ENCODE data around the gene IMPDH1. TPM values are rescaled to one million over a fixed set of nuclear protein-coding genes. Genes with fewer than 3 reads are reported as not detected.

IMPDH1 gene
- total RNA-seq, 1 donor from 2014 or later: 53.4 TPM

DNA sequence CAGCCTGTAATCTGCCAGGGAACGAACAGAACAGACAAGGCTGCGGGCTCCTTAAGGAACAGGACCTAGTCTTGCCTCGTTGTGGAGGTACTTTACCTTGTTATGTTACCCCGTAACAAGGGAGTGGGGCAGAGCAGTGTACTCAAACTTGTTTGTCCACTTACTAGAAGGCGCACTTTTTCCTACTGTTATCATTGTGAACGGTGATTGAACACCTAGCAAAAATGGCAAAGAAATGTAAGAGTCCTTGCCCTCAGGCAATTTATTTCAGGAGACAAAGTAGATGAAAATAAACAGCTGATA is 620 bp upstream of the IMPDH1 start:
- H3K4me3 ChIP-seq (ENCODE audit: low read depth, low read length): peak overlapping the region; percentile 54
- DNase-seq (ENCODE audit: low read depth) (peak; percentile 76), FAIRE-seq (no peak)
- TF ChIP-seq, protein P1, sequence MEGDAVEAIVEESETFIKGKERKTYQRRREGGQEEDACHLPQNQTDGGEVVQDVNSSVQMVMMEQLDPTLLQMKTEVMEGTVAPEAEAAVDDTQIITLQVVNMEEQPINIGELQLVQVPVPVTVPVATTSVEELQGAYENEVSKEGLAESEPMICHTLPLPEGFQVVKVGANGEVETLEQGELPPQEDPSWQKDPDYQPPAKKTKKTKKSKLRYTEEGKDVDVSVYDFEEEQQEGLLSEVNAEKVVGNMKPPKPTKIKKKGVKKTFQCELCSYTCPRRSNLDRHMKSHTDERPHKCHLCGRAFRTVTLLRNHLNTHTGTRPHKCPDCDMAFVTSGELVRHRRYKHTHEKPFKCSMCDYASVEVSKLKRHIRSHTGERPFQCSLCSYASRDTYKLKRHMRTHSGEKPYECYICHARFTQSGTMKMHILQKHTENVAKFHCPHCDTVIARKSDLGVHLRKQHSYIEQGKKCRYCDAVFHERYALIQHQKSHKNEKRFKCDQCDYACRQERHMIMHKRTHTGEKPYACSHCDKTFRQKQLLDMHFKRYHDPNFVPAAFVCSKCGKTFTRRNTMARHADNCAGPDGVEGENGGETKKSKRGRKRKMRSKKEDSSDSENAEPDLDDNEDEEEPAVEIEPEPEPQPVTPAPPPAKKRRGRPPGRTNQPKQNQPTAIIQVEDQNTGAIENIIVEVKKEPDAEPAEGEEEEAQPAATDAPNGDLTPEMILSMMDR (IDR thresholded peaks at IDR 0.05; ENCODE audit: insufficient read depth, low read length, severe bottlenecking): no peak
- H3K27me3 ChIP-seq (ENCODE audit: control insufficient read depth, insufficient read depth, low read length): no peaks in the 10 kb centered on the region
- no peaks in the 10 kb centered on the region for H3K36me3 ChIP-seq (ENCODE audit: control insufficient read depth, insufficient read depth, low read length)

DNA sequence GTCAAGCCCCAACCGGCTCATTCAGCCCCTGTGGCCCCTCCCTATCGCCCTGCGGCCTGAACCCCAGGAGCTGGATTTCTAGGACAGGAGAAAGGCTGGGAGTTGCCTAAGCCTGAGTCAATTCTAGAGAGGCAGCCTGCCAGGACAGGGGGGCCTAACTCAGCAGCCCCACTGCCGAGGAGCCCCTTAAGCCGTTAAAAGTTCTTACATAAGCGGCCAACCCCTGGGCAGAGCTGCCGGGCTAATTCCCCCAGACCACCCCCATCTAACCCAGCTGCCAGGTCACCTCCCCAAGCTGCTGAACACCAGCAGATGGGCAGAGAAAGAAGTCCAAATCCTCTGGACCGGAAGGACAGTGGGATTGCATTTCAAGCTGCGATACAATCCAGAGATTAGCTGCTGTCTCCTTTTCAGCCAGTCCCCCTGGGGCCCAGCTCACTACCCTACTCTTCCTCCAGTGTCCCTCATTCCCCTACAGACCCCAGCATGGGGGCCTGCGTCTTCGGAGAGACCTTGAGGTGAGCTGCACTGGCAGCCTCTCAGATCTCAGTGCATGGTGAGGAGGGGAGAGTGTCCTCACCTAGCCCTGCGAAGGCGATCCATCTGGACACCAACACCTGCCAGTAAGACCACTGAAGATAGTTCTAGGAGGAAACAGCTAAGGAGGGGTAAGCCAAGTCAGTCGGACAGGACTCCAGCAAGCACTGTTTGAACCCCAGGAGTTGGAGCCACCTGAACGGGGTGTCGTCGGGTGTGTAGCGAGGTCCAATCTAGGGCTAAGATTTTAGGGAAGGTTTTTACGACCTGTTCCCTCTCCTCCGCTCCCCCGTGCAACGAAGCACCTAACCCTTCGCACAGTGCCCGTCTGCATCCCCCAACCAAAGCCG is 830 bp downstream of the IMPDH1 start:
- no peaks in the 10 kb centered on the region for H3K27me3 ChIP-seq (ENCODE audit: control insufficient read depth, insufficient read depth, low read length)
- peak; percentile 59 for DNase-seq (ENCODE audit: low read depth)
- TF ChIP-seq, protein P1 (IDR thresholded peaks at IDR 0.05; ENCODE audit: insufficient read depth, low read length, severe bottlenecking): no peak
- no peaks in the 10 kb centered on the region for H3K36me3 ChIP-seq (ENCODE audit: control insufficient read depth, insufficient read depth, low read length)
- no peak for FAIRE-seq
- H3K4me3 ChIP-seq (ENCODE audit: low read depth, low read length): peak overlapping the region; percentile 54

DNA sequence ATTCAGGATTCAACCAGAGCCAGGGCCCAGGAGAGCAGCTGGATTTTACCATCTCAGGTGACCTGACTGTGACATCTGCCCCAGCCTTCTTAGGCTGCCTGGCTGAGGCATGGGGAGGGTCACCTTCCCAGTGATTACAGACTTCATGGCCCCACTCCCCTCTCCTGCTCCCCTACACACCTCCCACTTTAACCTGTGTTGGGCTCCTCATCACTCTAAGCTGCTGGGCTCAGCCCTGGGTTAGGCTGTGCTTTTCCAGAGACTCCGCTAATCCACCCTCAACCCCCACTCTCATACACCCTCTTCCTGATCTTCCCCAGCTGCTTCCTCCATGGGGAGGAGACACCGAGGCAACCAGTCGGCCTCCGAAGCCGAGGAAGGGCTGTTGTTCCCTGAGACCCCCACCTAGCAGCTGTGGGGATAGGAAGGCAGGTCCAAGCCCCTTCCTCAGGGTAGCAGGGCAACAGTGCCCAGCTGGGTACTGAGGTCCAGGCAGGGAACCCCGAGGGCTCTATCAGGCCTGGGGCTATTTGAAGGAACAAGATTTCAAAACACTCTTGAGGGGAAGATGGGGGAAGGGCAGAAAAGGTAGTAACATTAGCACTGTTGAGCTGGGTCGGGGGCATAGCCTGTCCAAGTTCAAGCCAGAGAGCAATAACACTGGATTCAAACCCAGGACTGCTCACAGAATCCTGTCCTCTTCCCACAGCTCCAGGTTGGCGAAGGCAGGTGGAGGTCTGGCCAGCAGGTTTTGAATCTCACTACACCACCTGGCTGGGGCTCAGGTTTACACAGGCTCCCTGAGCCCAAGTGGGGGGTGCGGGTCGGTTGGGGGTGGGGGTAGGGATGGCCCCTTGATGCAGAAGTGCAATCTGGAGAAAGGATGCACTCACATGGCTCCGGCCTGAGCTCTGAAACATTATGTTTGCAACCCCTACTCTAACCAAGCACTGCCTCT is 1.8 kb downstream of the IMPDH1 start:
- Histone ChIP-seq H3K27me3 (ENCODE audit: control insufficient read depth, insufficient read depth, low read length) (no peaks in the 10 kb centered on the region), H3K4me3 (ENCODE audit: low read depth, low read length) (no peak overlapping the region), H3K36me3 (ENCODE audit: control insufficient read depth, insufficient read depth, low read length) (peaks cover under 1% of the 10 kb centered on the region)
- DNase-seq (ENCODE audit: low read depth): no peak
- TF ChIP-seq, protein P1 (IDR thresholded peaks at IDR 0.05; ENCODE audit: insufficient read depth, low read length, severe bottlenecking): no peak
- no peak for FAIRE-seq

DNA sequence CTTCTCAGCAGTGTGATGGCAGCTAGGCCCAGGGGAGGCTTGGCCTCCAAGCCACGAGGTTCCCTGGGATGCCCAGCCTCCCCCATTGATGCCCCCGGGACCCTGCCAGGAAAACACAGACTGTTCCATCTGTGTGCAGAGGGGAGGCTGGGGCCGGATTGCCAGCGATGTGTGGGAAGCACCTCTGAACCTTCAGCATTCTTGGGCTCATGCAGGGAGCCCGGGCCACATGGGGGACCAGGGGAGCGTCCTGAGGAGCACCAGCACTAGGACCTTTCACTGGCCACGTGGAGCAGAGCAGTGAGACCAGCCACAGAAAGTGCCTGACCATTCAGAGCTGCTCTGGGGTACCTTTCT is 2.6 kb downstream of the IMPDH1 start:
- Histone ChIP-seq H3K4me3 (ENCODE audit: low read depth, low read length) (no peak overlapping the region), H3K36me3 (ENCODE audit: control insufficient read depth, insufficient read depth, low read length) (peaks cover 2% of the 10 kb centered on the region), H3K27me3 (ENCODE audit: control insufficient read depth, insufficient read depth, low read length) (no peaks in the 10 kb centered on the region)
- TF ChIP-seq, protein P1 (IDR thresholded peaks at IDR 0.05; ENCODE audit: insufficient read depth, low read length, severe bottlenecking): no peak
- DNase-seq (ENCODE audit: low read depth): no peak
- no peak for FAIRE-seq

DNA sequence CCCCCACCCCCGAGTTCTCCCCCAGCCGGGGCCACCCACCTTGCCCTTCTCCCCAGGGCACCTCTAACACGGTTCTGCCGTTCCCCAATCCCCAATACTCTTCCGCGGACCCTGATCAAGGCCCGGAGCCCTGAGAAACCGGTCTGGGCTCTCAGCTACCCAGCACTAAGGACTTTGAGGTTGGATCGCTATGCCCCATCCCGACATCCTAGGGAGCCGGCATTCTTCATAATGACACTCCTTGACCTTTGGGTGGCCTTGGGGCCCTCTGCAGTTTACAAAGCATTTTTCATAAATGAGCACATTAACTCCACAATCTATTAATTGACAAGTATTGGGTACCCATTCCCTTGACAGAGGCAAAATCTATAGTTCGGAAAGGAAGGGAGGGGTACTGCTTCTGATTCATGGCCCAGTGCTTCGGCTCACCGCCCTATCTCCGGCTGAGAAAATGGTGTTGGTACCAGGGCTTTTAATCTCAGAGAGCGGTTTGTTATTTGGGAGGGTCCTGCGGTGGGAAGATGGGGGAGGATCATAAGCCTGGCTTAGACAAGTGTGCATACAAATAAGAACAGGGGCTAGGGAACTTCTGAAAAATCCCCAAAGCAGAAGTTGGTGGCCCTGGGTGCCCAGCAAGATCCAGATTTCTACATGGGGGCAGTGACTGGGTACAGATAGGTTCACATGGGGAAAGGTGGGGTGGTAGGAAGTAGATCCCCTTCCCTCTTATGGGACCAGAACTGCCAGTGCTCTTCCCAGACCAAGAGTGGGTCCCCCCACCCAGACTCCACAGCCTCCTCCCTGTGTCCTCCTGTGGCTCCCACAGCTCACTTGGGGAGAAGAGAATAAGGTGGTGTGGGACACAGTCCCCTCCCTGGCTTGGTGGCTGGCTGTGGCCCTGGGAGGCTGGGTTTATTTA is 3.2 kb downstream of the IMPDH1 start:
- TF ChIP-seq, protein P1 (IDR thresholded peaks at IDR 0.05; ENCODE audit: insufficient read depth, low read length, severe bottlenecking): no peak
- Histone ChIP-seq H3K36me3 (ENCODE audit: control insufficient read depth, insufficient read depth, low read length) (peaks cover 2% of the 10 kb centered on the region), H3K27me3 (ENCODE audit: control insufficient read depth, insufficient read depth, low read length) (no peaks in the 10 kb centered on the region), H3K4me3 (ENCODE audit: low read depth, low read length) (peak overlapping the region; percentile 71)
- no peak for FAIRE-seq
- no peak for DNase-seq (ENCODE audit: low read depth)
